Loucy (cell line): Measurements from ENCODE around the gene CORO1C.

Experiments
- CTCF ChIP-seq: fragments of 200-600 bp; sonication (generic); conservative IDR thresholded peaks from 2 replicates; pipeline ENCODE4 v1.5.1; 2014; ENCODE audit warnings: mild to moderate bottlenecking, antibody characterized with exemption, low read length
- EZH2phosphoT487 ChIP-seq: fragments of 200-600 bp; IDR thresholded peaks from 2 replicates; pipeline ENCODE4 v1.6.1; 2018; ENCODE audit warnings: antibody characterized with exemption, mild to moderate bottlenecking, moderate library complexity, borderline replicate concordance

DNA sequence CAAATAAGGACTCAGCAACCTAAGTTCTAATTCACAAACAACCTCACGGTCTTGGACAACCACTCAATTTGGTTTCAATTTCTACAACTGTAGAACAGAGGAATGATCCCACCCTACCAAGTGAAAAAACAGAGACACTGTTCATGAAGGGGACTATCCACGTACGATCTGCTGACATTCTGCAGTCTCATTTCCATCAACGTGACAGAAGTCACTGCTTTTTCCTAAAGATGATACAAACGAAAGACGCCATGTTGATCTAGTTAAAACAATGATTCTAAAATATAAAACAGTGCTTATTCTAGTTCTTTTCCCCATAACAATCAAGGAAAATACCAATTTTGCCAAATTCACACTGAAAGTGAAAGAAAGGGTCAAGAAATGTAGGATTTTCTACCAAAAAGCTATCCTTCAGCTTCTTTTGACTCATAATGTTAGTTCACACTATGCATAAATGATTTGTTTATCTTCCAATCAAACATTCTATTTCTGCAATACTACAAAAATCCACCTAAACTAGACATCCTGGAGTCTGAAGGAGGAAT lies 38.1 kb downstream of the CORO1C start:
- TF ChIP-seq CTCF (no peak), EZH2phosphoT487 (no peak)
